ENCODE measurements around the gene CHRNA4.

DNA sequence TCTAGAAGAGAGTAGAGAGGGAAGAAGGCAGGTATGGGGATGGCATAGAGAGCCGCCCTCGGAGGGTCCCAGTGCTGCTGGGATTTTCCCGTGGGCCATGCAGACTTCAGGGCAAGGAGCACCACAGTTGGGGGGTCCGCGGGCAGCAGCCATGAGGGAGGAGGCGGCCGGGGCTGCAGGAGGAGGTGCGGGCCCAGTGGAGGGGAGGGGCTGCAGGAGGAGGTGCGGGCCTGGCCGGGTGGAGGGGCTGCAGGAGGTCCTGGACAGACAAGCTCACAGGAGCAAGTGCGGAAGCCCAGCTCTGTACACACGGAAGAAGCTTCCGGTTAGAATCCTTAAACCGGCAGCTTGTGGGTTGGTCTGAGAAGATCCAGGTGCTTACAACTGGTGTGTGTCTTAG lies 34.6 kb upstream of the CHRNA4 start:
- TF ChIP-seq, protein P1, sequence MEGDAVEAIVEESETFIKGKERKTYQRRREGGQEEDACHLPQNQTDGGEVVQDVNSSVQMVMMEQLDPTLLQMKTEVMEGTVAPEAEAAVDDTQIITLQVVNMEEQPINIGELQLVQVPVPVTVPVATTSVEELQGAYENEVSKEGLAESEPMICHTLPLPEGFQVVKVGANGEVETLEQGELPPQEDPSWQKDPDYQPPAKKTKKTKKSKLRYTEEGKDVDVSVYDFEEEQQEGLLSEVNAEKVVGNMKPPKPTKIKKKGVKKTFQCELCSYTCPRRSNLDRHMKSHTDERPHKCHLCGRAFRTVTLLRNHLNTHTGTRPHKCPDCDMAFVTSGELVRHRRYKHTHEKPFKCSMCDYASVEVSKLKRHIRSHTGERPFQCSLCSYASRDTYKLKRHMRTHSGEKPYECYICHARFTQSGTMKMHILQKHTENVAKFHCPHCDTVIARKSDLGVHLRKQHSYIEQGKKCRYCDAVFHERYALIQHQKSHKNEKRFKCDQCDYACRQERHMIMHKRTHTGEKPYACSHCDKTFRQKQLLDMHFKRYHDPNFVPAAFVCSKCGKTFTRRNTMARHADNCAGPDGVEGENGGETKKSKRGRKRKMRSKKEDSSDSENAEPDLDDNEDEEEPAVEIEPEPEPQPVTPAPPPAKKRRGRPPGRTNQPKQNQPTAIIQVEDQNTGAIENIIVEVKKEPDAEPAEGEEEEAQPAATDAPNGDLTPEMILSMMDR (conservative IDR thresholded peaks at IDR 0.05 in 1 of 2, IDR thresholded peaks at IDR 0.05 in 1 of 2; ENCODE audit: low read depth in 1 of 2, low read length in 2 of 2) = no peak
- no peak for TF ChIP-seq EZH2 (IDR thresholded peaks at IDR 0.05; ENCODE audit: low read length, missing control alignments)

All from fibroblast of lung (primary cell).